Brain pericyte (primary cell): ENCODE results near the gene RASGRP3.

Experiments
- DNase-seq: peaks from one replicate; pipeline ENCODE4 v3.0.0-alpha.2; 2012; ENCODE audit warnings: low read depth, low spot score

The RASGRP3 gene

GRCh38 chr2:33492399-33493134, 16.1 kb downstream of the RASGRP3 start:
- no peak for DNase-seq

- DNase-seq: no peak
These were observed 17.8 kb downstream of the RASGRP3 start for GRCh38 chr2:33494155-33494779.

DNA sequence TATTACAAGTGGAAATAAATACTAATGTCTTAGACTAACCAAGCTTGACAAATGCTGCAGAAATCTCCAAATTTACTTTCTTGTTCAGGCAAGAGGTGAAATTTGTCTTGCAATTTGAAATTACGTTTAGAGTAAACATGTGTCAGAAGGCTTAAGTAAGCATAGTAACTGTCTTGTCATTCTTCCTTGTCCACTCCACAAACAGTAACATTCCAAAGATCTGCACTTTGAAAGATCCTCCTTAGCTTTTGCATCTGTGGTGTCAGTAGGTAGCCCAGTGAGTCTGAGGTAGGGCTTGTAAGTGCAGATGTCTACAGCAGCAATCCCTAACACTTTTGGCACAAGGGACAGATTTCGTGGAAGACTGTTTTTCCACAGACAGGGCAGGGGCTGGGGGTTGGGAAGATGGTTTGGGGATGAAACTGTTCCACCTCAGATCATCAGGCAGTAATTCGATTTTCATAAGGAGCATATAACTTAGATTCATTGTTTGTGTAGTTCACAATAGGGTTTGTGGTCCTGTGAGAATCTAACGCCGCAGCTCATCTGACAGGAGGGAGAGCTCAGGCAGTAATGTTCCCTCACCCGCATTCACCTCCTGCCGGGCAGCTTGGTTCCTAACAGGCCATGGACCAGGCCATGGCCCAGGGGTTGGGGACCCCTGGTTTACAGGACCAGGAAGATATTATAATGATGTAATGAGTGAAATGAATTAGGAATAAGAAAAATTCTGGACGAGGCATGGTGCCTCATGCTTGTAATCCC, 18.6 kb downstream of the RASGRP3 start:
- no peak for DNase-seq

- no peak for DNase-seq
These were observed 19.2 kb downstream of the RASGRP3 start for GRCh38 chr2:33495683-33496082.

DNA sequence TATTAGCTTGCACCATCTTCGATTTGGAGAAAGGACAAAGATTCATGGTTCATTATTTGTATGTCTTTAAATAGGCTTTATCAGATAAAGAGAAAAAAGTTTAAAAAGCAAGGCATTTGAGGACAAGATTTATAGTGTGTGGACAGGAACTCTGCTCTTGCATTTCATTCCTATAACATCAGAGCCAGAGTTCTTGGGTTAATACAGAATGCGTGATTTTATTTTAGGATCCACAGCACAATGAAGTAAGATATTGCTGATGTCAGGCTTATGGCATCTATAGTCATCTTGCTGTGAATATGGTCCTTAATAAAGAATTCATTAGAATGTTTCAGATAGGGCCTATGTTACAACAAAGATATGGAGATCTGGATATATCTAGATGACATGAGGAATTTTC, 19.7 kb downstream of the RASGRP3 start:
- no peak for DNase-seq

DNA sequence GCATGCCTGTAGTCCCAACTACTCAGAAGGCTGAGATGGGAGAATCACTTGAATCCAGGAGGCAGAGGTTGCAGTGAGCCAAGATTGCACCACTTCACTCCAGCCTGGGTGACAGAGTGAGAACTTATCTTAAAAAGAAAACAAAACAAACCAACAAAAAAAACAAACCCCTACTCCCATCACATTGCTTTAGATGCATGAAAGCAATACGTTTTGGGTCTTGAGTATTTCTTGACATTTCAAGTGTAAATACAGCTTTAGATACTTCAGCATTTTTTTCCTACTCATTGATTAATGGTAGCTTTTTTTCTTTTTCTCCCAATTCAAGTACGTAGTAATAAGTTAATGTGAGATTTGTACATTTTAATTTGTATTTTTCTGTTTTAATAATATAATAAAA, 20.3 kb downstream of the RASGRP3 start:
- no peak for DNase-seq

DNA sequence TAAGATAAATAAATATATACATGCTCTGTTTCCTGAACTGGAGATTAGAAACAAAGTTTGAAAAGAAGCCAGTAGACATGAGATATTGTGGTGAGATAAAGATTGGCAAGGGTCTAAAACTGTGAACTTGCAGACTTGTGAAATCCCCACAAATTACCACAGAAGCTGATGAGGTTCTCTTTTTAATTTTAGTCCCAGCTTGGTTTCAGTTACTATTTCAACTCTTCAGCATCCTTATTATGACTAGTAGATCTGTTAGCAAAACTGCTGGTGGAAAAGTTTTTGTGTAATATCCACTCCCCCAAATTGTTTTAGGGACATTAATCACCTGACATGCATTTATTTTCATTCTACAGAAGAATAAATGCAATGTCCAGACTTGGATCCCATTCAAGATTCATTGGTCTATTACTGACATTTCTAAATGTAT, 20.8 kb downstream of the RASGRP3 start:
- DNase-seq: no peak

DNA sequence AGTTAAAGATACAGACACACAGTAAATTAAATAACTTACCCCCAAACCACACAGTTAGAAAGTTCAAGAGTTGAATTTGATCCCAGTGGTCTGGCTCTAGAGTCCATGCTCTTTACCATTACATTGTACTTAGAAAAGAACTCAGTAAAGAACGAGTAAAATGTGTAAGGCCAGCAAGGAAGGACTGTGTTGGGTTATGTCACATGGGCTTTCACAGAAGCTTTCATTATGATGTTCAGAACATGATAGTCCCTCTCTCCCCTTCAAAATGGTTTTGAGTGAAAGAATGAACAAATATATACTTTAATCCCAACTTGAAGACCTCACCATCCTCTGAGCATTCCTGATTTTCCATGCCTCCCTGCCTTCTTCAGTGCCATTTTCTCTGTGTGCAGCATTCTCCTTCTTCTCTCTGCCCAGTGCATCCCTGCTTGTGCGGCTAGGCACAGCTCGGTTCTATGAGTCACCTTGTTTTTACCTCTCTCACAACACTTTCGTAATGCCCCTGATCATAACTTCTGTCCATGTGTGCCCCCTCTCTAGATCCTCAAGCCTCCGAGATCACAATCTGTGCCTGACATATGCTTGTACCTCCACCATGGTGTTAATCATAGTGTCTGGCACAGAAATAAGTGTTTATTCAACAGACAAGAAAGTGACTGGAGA, 22.0 kb downstream of the RASGRP3 start:
- no peak for DNase-seq

DNA sequence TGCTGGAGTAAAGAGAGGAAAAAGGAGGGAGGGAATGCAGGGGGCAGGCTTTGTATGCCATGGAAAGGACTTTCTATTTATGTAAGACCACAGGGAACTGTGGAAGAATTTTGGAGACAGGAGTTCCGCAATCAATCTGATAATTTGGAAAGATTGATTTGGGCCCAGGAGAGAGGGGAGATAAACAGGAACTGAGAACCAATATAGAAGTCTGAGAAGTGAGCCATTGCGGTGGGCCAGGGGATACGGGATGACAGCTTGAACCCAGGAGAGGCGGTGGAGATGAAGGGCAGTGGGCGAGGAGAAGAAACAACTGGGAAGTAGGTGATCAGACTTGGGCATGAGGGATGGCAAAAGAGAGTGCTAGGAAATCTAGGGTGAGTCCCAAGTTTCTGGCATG, 23.7 kb downstream of the RASGRP3 start:
- no peak for DNase-seq

DNA sequence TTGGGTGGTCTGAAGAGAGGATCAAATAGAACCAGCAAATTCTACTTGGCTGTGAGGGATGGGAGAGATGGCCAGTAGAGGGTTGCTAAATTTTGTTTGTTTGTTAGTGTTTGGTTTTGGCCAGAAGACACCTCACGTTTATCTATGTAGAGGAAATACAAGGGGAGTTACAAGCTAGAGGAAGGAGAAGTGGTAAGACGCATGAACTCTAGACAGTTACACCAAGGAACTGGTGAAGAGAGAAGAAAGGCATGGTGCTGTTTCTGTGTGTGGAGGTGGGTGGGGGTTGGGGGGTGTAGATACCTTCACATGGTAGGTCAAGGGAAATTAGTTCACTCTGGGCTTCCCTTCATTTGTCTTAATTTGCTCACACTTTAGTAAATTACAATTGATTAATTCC, 25.6 kb downstream of the RASGRP3 start:
- no peak for DNase-seq

DNA sequence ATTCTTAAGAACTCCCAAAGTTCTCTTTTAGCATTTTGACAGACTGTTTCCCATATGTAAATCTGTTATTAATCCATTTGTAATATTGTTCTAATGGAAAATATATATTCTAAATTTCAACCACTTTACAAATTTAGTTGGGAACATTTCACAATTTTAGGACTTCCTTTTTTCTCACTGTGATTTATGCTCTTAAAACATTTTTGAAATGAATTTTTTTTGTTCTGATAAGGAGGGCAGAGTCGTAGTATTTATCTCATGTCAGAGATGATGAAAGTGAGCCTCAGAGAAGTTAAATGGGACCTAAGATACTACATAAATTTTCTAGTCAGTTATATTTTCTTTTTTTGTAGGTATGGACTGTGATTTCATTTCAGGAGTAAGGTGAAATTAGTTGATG, 26.6 kb downstream of the RASGRP3 start:
- DNase-seq: no peak

DNA sequence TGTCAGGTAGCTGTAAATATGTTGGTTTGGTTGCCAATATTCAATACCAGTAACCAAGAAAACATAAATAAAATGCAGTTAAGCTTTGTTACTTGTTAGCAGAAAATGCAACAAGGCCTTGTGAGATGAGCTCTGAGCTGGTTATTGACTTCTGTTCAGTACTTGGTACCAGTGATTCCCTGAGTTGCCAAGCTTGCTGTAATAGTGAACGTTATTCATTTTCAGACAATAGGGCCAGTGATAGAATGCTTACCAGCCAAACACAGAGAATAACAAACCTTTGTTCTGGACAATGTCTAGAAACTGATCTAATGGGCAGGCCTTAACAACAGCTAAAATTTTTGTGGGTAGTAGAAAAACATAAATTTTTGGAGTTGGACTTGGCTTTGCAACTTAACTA, 29.5 kb downstream of the RASGRP3 start:
- no peak for DNase-seq

GRCh38 chr2:33509908-33510585, 33.6 kb downstream of the RASGRP3 start:
- no peak for DNase-seq

GRCh38 chr2:33510586-33510968, 34.1 kb downstream of the RASGRP3 start:
- no peak for DNase-seq

- no peak for DNase-seq
These were observed 34.7 kb downstream of the RASGRP3 start for GRCh38 chr2:33511141-33511540.

- no peak for DNase-seq
These were observed 35.7 kb downstream of the RASGRP3 start for GRCh38 chr2:33512112-33512511.

GRCh38 chr2:33513480-33513879, 37.0 kb downstream of the RASGRP3 start:
- no peak for DNase-seq

- no peak for DNase-seq
These were observed 40.1 kb downstream of the RASGRP3 start for GRCh38 chr2:33516456-33516995.

- DNase-seq: no peak
These were observed 41.8 kb downstream of the RASGRP3 start for GRCh38 chr2:33518200-33518599.

DNA sequence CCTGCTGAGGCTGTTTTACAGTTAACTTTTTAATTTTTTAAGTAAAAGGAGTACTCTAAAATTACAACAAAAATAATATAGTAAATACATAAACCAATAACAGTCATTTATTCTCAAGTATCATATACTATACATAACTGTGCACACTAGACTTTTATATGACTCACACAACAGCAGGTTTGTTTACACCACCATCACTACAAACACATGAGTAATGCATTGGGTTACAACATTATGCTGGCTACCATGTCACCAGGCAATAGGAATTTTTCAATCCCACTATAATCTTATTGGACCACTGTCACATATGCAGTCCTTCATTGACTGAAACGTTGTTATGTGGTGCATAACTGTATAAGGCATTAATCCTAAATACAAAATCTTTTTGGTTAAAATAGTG, 42.5 kb downstream of the RASGRP3 start:
- DNase-seq: no peak

DNA sequence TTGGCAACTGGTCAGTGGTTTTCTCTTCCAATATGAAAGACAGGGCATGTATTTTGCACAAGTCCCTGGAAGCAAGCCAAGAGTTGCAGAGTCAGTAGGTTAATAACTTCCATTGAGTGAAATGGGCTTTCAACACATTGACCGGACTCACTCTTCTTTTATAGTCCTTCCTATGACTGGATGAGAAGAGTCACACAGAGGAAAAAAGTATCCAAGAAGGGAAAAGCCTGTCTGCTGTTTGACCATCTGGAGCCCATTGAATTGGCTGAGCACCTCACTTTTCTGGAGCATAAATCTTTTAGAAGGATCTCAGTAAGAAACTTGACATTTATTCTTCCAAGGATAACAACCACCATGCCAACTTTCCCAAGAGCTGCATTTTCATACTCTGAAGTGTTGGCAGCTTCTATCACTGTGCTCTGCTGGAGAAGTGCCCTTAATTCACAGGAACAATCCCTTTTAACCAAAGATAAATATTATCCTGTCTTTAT, 45.4 kb downstream of the RASGRP3 start:
- DNase-seq: no peak
